Liver (tissue), 9 donors: Measurements from ENCODE around the gene SLC6A3. TPM values are rescaled to one million over a fixed set of nuclear protein-coding genes. Genes with fewer than 3 reads are reported as not detected.

ENCODE experiments used
- DNase-seq: peaks from one replicate; pipeline ENCODE4 v3.0.0-alpha.2; 2017; ENCODE audit warnings: low spot score
- H3K27ac ChIP-seq, 2 donors: one replicate each; pipeline ENCODE4 v1.7.0; 2013; ENCODE audit warnings: inconsistent platforms in 2 of 2, low read length in 2 of 2, control low read depth in 1 of 2, low read depth in 1 of 2, mild to moderate bottlenecking in 1 of 2
- H3K27me3 ChIP-seq, 4 donors: one replicate each; pipeline versions ENCODE4 v1.6.1 to v1.7.0; 2013; ENCODE audit warnings: low read length in 3 of 4, inconsistent platforms in 1 of 4, mild to moderate bottlenecking in 1 of 4, moderate library complexity in 1 of 4; ENCODE audit not compliant: control insufficient read depth in 4 of 4, insufficient read depth in 4 of 4
- H3K36me3 ChIP-seq, 4 donors: one replicate each; pipeline versions ENCODE4 v1.6.1 to v1.7.0; 2013; ENCODE audit warnings: low read length in 3 of 4, mild to moderate bottlenecking in 3 of 4, low read depth in 1 of 4, moderate library complexity in 1 of 4; ENCODE audit not compliant: control insufficient read depth in 4 of 4, insufficient read depth in 3 of 4
- H3K4me1 ChIP-seq, 4 donors: one replicate each; pipeline versions ENCODE4 v1.6.1 to v1.7.0; 2013; ENCODE audit warnings: low read length in 3 of 4, mild to moderate bottlenecking in 3 of 4, moderate library complexity in 1 of 4; ENCODE audit not compliant: control insufficient read depth in 4 of 4, insufficient read depth in 4 of 4
- H3K4me3 ChIP-seq, 3 donors: one replicate each; pipeline versions ENCODE4 v1.6.1 to v1.7.0; 2013; ENCODE audit warnings: low read length in 3 of 3, control low read depth in 1 of 3, low read depth in 1 of 3, mild to moderate bottlenecking in 1 of 3
- H3K9ac ChIP-seq, 2 donors: one replicate each; pipeline ENCODE4 v1.7.0; 2013; ENCODE audit warnings: low read length in 2 of 2, mild to moderate bottlenecking in 2 of 2, moderate library complexity in 2 of 2, control low read depth in 1 of 2, low read depth in 1 of 2
- H3K9me3 ChIP-seq, 4 donors: one replicate each; pipeline versions ENCODE4 v1.6.1 to v1.7.0; 2013; ENCODE audit warnings: low read length in 3 of 4; ENCODE audit not compliant: control insufficient read depth in 4 of 4
- CTCF ChIP-seq: fragments of 150-350 bp; IDR thresholded peaks from 2 replicates; pipeline ENCODE4 v1.5.1; 2017; ENCODE audit warnings: improper control_type of control experiment, low read depth, low read length; ENCODE audit not compliant: missing input control
- EGR1 ChIP-seq, 2 donors: IDR thresholded peaks; 2 replicates each; pipeline ENCODE4 v1.6.1; 2016 to 2018; ENCODE audit warnings: antibody characterized with exemption in 2 of 2, low read depth in 2 of 2
- FOXA1 ChIP-seq: IDR thresholded peaks from 2 replicates; pipeline ENCODE4 v1.6.1; 2016; ENCODE audit warnings: antibody characterized with exemption
- FOXA2 ChIP-seq: IDR thresholded peaks from 2 replicates; pipeline ENCODE4 v1.6.1; 2016; ENCODE audit warnings: antibody characterized with exemption
- GABPA ChIP-seq, 2 donors: IDR thresholded peaks in 1 of 2; conservative IDR thresholded peaks in 1 of 2; 2 replicates each; pipeline ENCODE4 v1.6.1; 2016; ENCODE audit warnings: antibody characterized with exemption in 2 of 2, mild to moderate bottlenecking in 1 of 2, moderate library complexity in 1 of 2
- NR2F2 ChIP-seq: IDR thresholded peaks from 2 replicates; pipeline ENCODE4 v1.6.1; 2016; ENCODE audit warnings: antibody characterized with exemption
- RAD21 ChIP-seq, 2 donors: IDR thresholded peaks; 2 replicates each; pipeline ENCODE4 v1.6.1; 2016; ENCODE audit warnings: antibody characterized with exemption in 2 of 2, mild to moderate bottlenecking in 2 of 2
- RXRA ChIP-seq, 2 donors: IDR thresholded peaks; 2 replicates each; pipeline ENCODE4 v1.6.1; 2017 to 2018; ENCODE audit warnings: antibody characterized with exemption in 2 of 2, mild to moderate bottlenecking in 1 of 2
- SP1 ChIP-seq: IDR thresholded peaks from 2 replicates; pipeline ENCODE4 v1.6.1; 2018; ENCODE audit warnings: antibody characterized with exemption, mild to moderate bottlenecking
- YY1 ChIP-seq: IDR thresholded peaks from 2 replicates; pipeline ENCODE4 v1.6.1; 2016; ENCODE audit warnings: antibody characterized with exemption, mild to moderate bottlenecking
- ZBTB33 ChIP-seq: IDR thresholded peaks from 2 replicates; pipeline ENCODE4 v1.6.1; 2016; ENCODE audit warnings: antibody characterized with exemption
- WGBS: extraction: QIAGEN DNeasy Blood & Tissue Kit; methylation state at CpG from one replicate; pipeline ENCODE4 v1.1.7; 2013; 5-methylcytosine and 5-hydroxymethylcytosine counted together
- polyA plus RNA-seq, 2 donors: library from polyadenylated mRNA; stranded (reverse) in 1 of 2; unstranded in 1 of 2; fragments of 200-250 nt in 1 of 2; fragments of >200 nt in 1 of 2; fragmentation: Nextera tagmentation in 1 of 2; extraction: Ambion mirVana in 1 of 2; gene quantifications; one replicate each; pipeline versions ENCODE4 v1.2.1 to v1.2.3, GENCODE V29; 2013 to 2015
- total RNA-seq, 2 donors: library from RNA; depleted of rRNA; stranded (reverse); fragments of >200 nt; gene quantifications; one replicate each; pipeline ENCODE4 v1.2.3, GENCODE V29; 2014
- donor health status: healthy.
- donor health status: healthy.
- donor health status: healthy.
- donor health status: healthy.
- donor health status: healthy.

The SLC6A3 gene
- total and polyA plus RNA-seq, 4 donors, result not detected

GRCh38 chr5:1419476-1420210 is 25.6 kb downstream of the SLC6A3 start:
- no peak for DNase-seq

GRCh38 chr5:1418921-1419280 is 26.3 kb downstream of the SLC6A3 start:
- Histone ChIP-seq H3K36me3 (no peaks in the 10 kb centered on the region), H3K27me3 (no peaks in the 10 kb centered on the region), H3K4me1 (no peaks in the 10 kb centered on the region), H3K9ac (no peak overlapping the region), H3K27ac (no peak overlapping the region), H3K4me3 (no peak overlapping the region), H3K9me3 (no peaks in the 10 kb centered on the region)
- TF ChIP-seq ZBTB33, result no peak
- no peak for TF ChIP-seq NR2F2
- no peak for TF ChIP-seq SP1
- no peak for TF ChIP-seq RXRA (IDR thresholded peaks at IDR 0.05)
- no peak for TF ChIP-seq FOXA1
- TF ChIP-seq EGR1 (IDR thresholded peaks at IDR 0.05; ENCODE audit: low read depth in 2 of 2), result no peak
- DNase-seq, result no peak

More at GRCh38 chr5:1419476-1420210, 25.6 kb downstream of the SLC6A3 start:
- Histone ChIP-seq H3K9ac (no peak overlapping the region), H3K27ac (no peak overlapping the region), H3K4me1 (no peaks in the 10 kb centered on the region), H3K36me3 (no peaks in the 10 kb centered on the region), H3K9me3 (no peaks in the 10 kb centered on the region), H3K27me3 (no peaks in the 10 kb centered on the region), H3K4me3 (no peak overlapping the region)
- no peak for TF ChIP-seq ZBTB33
- TF ChIP-seq RAD21 (IDR thresholded peaks at IDR 0.05), result no peak
- no peak for TF ChIP-seq FOXA1
- no peak for TF ChIP-seq GABPA (IDR thresholded peaks at IDR 0.05 in 1 of 2, conservative IDR thresholded peaks at IDR 0.05 in 1 of 2)
- TF ChIP-seq FOXA2, result no peak
- no peak for TF ChIP-seq CTCF
- TF ChIP-seq RXRA (IDR thresholded peaks at IDR 0.05), result no peak
- TF ChIP-seq YY1, result no peak
- no peak for TF ChIP-seq EGR1 (IDR thresholded peaks at IDR 0.05; ENCODE audit: low read depth in 2 of 2)
- no peak for TF ChIP-seq NR2F2
- 61% methylated on average over 11 of the region's 11 CpGs for WGBS
